ENCODE measurements around the gene CXCR3.
"Not testable (repeated sequence)": the region's sequence is repeated elsewhere in the genome, so short reads cannot be mapped to it uniquely, and the experiment has no call there.

Gene CXCR3

GRCh38 chrX:71618303-71618721 is at the start of gene CXCR3:
CXCR3 (minus strand) TSS chrX:71618511; CDS start chrX:71618449, 62 bp downstream.
- H3K36me3 Mint-ChIP-seq (ENCODE audit: insufficient read depth) = peaks cover 51% of the 10 kb centered on the region
- H3K27ac Mint-ChIP-seq (ENCODE audit: low read depth) = peak within 1 kb of the TSS; percentile 97
- H3K27me3 Mint-ChIP-seq = no peaks in the 10 kb centered on the region
- H3K4me3 Mint-ChIP-seq = peak within 1 kb of the TSS; percentile 87
- peak in 1 of 2 donors; percentile 40 for DNase-seq (ENCODE audit: low spot score in 2 of 2)
- H3K4me1 Mint-ChIP-seq = peaks cover 70% of the 10 kb centered on the region
- peak; percentile 24 for ATAC-seq (replicated peaks; ENCODE audit: extremely low read depth, poor library complexity, severe bottlenecking)
- H3K9me3 Mint-ChIP-seq = no peaks in the 10 kb centered on the region

GRCh38 chrX:71667328-71668247 is 49.3 kb upstream of the CXCR3 start, which contains the start of gene LOC101059915:
LOC101059915 (plus strand) TSS chrX:71667546.
- Mint-ChIP-seq H3K27ac (ENCODE audit: low read depth) (no peak within 1 kb of the TSS), H3K36me3 (ENCODE audit: insufficient read depth) (peaks cover 1% of the 10 kb centered on the region), H3K4me3 (no peak within 1 kb of the TSS), H3K27me3 (no peaks in the 10 kb centered on the region), H3K4me1 (peaks cover 15% of the 10 kb centered on the region), H3K9me3 (no peaks in the 10 kb centered on the region)
- ATAC-seq (replicated peaks; ENCODE audit: extremely low read depth, poor library complexity, severe bottlenecking) (no peak), DNase-seq (ENCODE audit: low spot score in 2 of 2) (no peak)

- Mint-ChIP-seq H3K27me3 (no peaks in the 10 kb centered on the region), H3K4me3 (no peak overlapping the region), H3K4me1 (peaks cover 14% of the 10 kb centered on the region), H3K27ac (ENCODE audit: low read depth) (no peak overlapping the region), H3K9me3 (no peaks in the 10 kb centered on the region), H3K36me3 (ENCODE audit: insufficient read depth) (peaks cover 1% of the 10 kb centered on the region)
- no peak for DNase-seq (ENCODE audit: low spot score in 2 of 2)
- ATAC-seq (replicated peaks; ENCODE audit: extremely low read depth, poor library complexity, severe bottlenecking) = no peak
These were observed 48.2 kb upstream of the CXCR3 start for GRCh38 chrX:71666240-71667223.

GRCh38 chrX:71665747-71666146 is 47.4 kb upstream of the CXCR3 start:
- H3K27me3 Mint-ChIP-seq = no peaks in the 10 kb centered on the region
- peaks cover 10% of the 10 kb centered on the region for H3K4me1 Mint-ChIP-seq
- H3K9me3 Mint-ChIP-seq = no peaks in the 10 kb centered on the region
- no peak for DNase-seq (ENCODE audit: low spot score in 2 of 2)
- no peak overlapping the region for H3K4me3 Mint-ChIP-seq
- H3K27ac Mint-ChIP-seq (ENCODE audit: low read depth) = no peak overlapping the region
- H3K36me3 Mint-ChIP-seq (ENCODE audit: insufficient read depth) = peaks cover 1% of the 10 kb centered on the region
- no peak for ATAC-seq (replicated peaks; ENCODE audit: extremely low read depth, poor library complexity, severe bottlenecking)

- Mint-ChIP-seq H3K27me3 (no peaks in the 10 kb centered on the region), H3K36me3 (ENCODE audit: insufficient read depth) (peaks cover 1% of the 10 kb centered on the region), H3K9me3 (no peaks in the 10 kb centered on the region), H3K4me1 (peaks cover 10% of the 10 kb centered on the region), H3K4me3 (no peak overlapping the region), H3K27ac (ENCODE audit: low read depth) (no peak overlapping the region)
- DNase-seq (ENCODE audit: low spot score in 2 of 2) = no peak
- no peak for ATAC-seq (replicated peaks; ENCODE audit: extremely low read depth, poor library complexity, severe bottlenecking)
These were observed 46.7 kb upstream of the CXCR3 start for GRCh38 chrX:71664889-71665491.

- H3K4me1 Mint-ChIP-seq = peaks cover 10% of the 10 kb centered on the region
- H3K36me3 Mint-ChIP-seq (ENCODE audit: insufficient read depth); H3K27me3 Mint-ChIP-seq; DNase-seq (ENCODE audit: low spot score in 2 of 2); H3K27ac Mint-ChIP-seq (ENCODE audit: low read depth); H3K9me3 Mint-ChIP-seq; ATAC-seq (replicated peaks; ENCODE audit: extremely low read depth, poor library complexity, severe bottlenecking); H3K4me3 Mint-ChIP-seq: not testable (repeated sequence)
These were observed 45.9 kb upstream of the CXCR3 start for GRCh38 chrX:71664202-71664601.

GRCh38 chrX:71663238-71663637 is 44.9 kb upstream of the CXCR3 start:
- H3K36me3 Mint-ChIP-seq (ENCODE audit: insufficient read depth); H3K27me3 Mint-ChIP-seq; H3K9me3 Mint-ChIP-seq: not testable (repeated sequence)
- H3K27ac Mint-ChIP-seq (ENCODE audit: low read depth) = peak overlapping the region; percentile 88
- H3K4me1 Mint-ChIP-seq = peaks cover 10% of the 10 kb centered on the region
- peak in 1 of 2 donors; percentile 20 for DNase-seq (ENCODE audit: low spot score in 2 of 2)
- peak overlapping the region; percentile 73 for H3K4me3 Mint-ChIP-seq
- ATAC-seq (replicated peaks; ENCODE audit: extremely low read depth, poor library complexity, severe bottlenecking) = peak; percentile 63

- peak; percentile 43 for ATAC-seq (replicated peaks; ENCODE audit: extremely low read depth, poor library complexity, severe bottlenecking)
- peaks cover 10% of the 10 kb centered on the region for H3K4me1 Mint-ChIP-seq
- not testable (repeated sequence) for DNase-seq (ENCODE audit: low spot score in 2 of 2); H3K9me3 Mint-ChIP-seq; H3K36me3 Mint-ChIP-seq (ENCODE audit: insufficient read depth); H3K27me3 Mint-ChIP-seq
- H3K27ac Mint-ChIP-seq (ENCODE audit: low read depth) = peak overlapping the region; percentile 88
- peak overlapping the region; percentile 73 for H3K4me3 Mint-ChIP-seq
These were observed 44.3 kb upstream of the CXCR3 start for GRCh38 chrX:71662654-71663053.

- Mint-ChIP-seq H3K4me3 (no peak overlapping the region), H3K27ac (ENCODE audit: low read depth) (peak overlapping the region; percentile 88), H3K4me1 (peaks cover 10% of the 10 kb centered on the region), H3K36me3 (ENCODE audit: insufficient read depth) (no peaks in the 10 kb centered on the region), H3K9me3 (no peaks in the 10 kb centered on the region), H3K27me3 (no peaks in the 10 kb centered on the region)
- ATAC-seq (replicated peaks; ENCODE audit: extremely low read depth, poor library complexity, severe bottlenecking) (no peak), DNase-seq (ENCODE audit: low spot score in 2 of 2) (no peak)
These were observed 43.6 kb upstream of the CXCR3 start for GRCh38 chrX:71661919-71662318.

- DNase-seq (ENCODE audit: low spot score in 2 of 2) = no peak
- no peak for ATAC-seq (replicated peaks; ENCODE audit: extremely low read depth, poor library complexity, severe bottlenecking)
- H3K27me3 Mint-ChIP-seq = no peaks in the 10 kb centered on the region
- peaks cover 10% of the 10 kb centered on the region for H3K4me1 Mint-ChIP-seq
- H3K4me3 Mint-ChIP-seq = no peak overlapping the region
- H3K9me3 Mint-ChIP-seq = no peaks in the 10 kb centered on the region
- no peaks in the 10 kb centered on the region for H3K36me3 Mint-ChIP-seq (ENCODE audit: insufficient read depth)
- H3K27ac Mint-ChIP-seq (ENCODE audit: low read depth) = no peak overlapping the region
These were observed 42.5 kb upstream of the CXCR3 start for GRCh38 chrX:71660562-71661416.

- ATAC-seq (replicated peaks; ENCODE audit: extremely low read depth, poor library complexity, severe bottlenecking) (no peak), DNase-seq (ENCODE audit: low spot score in 2 of 2) (no peak)
- no peak overlapping the region for H3K27ac Mint-ChIP-seq (ENCODE audit: low read depth)
- no peaks in the 10 kb centered on the region for H3K36me3 Mint-ChIP-seq (ENCODE audit: insufficient read depth)
- peaks cover 10% of the 10 kb centered on the region for H3K4me1 Mint-ChIP-seq
- H3K4me3 Mint-ChIP-seq = no peak overlapping the region
- H3K27me3 Mint-ChIP-seq = no peaks in the 10 kb centered on the region
- no peaks in the 10 kb centered on the region for H3K9me3 Mint-ChIP-seq
These were observed 41.6 kb upstream of the CXCR3 start for GRCh38 chrX:71659959-71660358.
